NCI-H526 treated with DMSO at 0.1 percent for 48 hours (cell line): ENCODE results near the gene SH2D1A.

Experiments
- DNase-seq: peaks from one replicate; lab custom pipeline; 2025; lab: John Stamatoyannopoulos, UW

The SH2D1A gene

GRCh38 chrX:124421898-124422655 lies 75.7 kb downstream of the SH2D1A start:
- no peak for DNase-seq
